ENCODE results near the gene INPP5F.
"Not testable (repeated sequence)": the region's sequence is repeated elsewhere in the genome, so short reads cannot be mapped to it uniquely, and the experiment has no call there.

Gene INPP5F

GRCh38 chr10:119780879-119781480 is 55.1 kb downstream of the INPP5F start:
- DNase-seq: no peak

- DNase-seq: no peak
Observed at GRCh38 chr10:119781498-119781897, 55.6 kb downstream of the INPP5F start.

DNA sequence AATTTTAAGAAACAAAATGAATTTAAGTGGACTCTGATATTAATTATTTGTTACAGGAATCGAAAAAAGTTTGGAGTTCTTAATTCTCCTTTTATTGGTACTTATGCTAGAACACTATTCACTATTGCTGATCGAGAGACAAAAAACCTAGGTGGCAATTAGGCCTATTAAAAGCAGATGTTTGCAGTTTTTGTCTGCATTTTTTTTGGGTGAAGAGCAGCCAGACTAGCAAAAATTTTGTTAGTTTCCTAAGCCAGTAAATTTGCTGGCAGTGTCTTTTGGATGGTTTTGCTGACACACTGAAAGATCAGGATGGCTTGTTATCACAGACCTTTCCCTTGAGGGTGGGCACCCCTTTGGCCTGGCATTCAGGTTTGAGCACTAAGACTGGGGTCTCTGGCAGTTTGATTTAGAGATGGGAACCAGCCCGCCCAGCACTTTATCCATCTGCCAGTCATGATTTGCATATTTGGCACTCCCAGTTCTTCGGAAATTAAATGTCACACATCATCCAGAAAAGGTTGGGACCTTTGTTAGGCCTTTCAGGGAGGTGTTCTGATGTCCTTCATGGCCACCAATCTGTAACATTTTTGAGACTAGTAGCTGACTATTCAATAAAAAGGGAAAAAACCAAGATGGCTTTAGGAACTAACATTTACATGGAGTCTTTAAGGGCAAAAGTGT is 57.3 kb downstream of the INPP5F start:
- no peak for DNase-seq

- DNase-seq: no peak
Observed at GRCh38 chr10:119783665-119784027, 57.8 kb downstream of the INPP5F start.

- DNase-seq: no peak
Observed at GRCh38 chr10:119784340-119785067, 58.7 kb downstream of the INPP5F start.

- DNase-seq: no peak
Observed at GRCh38 chr10:119786117-119786769, 60.4 kb downstream of the INPP5F start.

DNA sequence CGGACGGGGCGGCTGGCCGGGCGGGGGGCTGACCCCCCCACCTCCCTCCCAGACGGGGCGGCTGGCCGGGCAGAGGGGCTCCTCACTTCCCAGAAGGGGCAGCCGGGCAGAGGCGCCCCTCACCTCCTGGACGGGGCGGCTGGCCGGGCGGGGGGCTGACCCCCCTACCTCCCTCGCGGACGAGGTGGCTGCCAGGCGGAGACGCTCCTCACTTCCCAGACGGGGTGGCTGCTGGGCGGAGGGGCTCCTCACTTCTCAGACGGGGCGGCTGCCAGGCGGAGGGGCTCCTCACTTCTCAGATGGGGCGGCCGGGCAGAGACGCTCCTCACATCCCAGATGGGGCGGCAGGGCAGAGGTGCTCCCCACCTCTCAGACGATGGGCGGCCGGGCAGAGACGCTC is 69.3 kb downstream of the INPP5F start:
- not testable (repeated sequence) for DNase-seq

DNA sequence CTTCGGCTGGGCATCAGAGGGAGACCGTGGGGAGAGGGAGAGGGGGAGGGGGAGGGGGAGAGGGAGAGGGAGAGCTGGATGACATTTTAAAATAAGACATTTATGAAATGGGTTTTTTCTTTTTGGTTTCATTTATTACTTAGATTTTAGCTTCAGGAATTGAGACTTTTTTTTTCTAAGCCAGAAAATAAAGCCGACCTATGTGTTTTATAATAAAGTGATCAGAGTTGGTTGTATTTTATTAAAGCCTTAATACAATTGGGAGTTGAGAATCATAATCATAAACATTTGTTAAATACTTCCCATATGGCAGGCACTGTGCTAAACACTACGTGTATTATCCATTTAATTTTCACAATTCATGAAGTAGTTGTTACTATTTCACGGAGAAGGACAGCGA is 70.2 kb downstream of the INPP5F start:
- DNase-seq: no peak

DNA sequence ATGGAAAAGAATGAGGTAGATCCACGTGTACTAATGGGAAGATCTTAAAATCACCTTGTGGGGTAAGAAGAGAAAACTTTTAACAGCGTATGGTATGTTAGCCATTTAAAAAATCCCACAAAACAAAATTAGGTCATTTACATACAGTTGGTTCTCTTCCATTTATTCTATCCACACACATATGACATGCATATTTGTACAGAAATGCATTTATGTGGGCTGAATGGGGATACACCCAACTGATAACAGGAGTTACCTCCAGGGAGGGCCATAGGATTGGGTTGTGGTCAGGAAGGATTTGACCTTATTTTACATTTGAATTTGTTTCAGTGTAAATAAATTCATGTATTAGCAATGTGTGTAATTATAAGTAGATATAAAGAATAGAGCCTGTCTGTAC is 75.3 kb downstream of the INPP5F start:
- DNase-seq: no peak

GRCh38 chr10:119801998-119802538 is 76.2 kb downstream of the INPP5F start:
- DNase-seq: no peak

- DNase-seq: no peak
Observed at GRCh38 chr10:119803264-119803663, 77.4 kb downstream of the INPP5F start.

DNA sequence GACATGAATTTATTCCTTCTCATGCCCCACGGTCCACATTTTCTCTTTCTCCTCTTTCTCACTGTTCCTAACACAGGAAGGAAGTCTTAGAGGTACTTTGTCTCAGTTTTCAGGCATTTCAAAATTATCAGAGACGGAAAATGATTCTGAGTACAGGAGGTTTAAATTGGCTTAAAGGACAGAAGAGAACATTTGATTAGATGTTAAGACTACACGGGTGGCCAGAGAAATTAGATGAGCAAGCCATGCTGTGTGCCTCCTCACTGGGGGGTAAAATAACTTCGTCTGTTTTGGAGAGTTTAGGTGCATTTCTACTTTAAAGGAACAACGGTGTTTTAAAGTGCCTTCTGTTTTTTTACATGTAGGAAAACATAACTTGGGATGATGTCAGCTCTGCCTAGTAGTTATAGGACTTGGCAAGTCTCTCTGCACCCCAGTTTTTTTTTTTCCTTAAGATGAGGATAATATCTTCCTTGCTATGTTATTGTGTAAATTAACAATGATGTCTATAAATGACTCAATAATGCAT is 79.9 kb downstream of the INPP5F start:
- no peak for DNase-seq

- no peak for DNase-seq
Observed at GRCh38 chr10:119806334-119807130, 80.7 kb downstream of the INPP5F start.

- DNase-seq: no peak
Observed at GRCh38 chr10:119807960-119808697, 82.3 kb downstream of the INPP5F start.

GRCh38 chr10:119811122-119811521 is 85.3 kb downstream of the INPP5F start:
- DNase-seq: no peak

DNA sequence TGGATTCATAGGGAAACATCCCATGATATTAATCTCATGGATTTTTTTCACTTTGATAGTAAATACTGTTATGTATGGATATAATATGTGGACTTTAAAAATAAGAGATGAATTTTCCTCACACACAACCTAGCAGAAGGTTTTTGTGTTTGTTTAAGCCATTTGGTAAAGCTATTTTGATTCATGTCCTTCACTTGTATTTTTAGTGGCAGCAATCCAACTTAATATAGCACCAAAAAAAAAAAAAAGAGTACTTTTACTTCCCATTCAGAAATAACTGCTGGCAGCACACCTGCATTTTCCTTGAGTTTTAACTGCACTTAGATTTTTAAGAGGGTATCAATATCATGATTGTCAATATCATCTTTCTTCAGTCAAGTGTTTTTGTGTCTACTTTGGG is 86.8 kb downstream of the INPP5F start:
- no peak for DNase-seq

- DNase-seq: no peak
Observed at GRCh38 chr10:119815671-119816070, 89.8 kb downstream of the INPP5F start.

GRCh38 chr10:119817991-119818888 is 92.4 kb downstream of the INPP5F start:
- no peak for DNase-seq

DNA sequence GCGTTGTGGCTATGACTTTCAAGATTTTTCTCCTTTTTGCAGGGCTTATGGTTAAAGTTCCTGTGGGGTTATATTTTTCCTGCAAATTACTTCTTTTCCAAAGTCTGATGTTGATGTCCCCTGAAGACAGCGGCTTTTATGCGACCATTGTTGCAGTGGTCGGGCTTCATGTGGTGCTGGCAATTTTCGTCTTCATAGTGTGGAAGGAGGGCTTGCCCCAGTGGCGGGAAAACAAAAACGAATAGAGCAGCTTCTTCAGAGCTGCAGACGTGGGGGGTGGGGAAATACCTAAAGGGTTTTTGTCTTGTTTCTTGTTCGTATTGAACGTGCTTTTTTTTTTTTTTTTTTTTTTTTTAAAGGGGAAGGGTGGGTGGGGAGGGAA is 93.0 kb downstream of the INPP5F start:
- DNase-seq: no peak

- no peak for DNase-seq
Observed at GRCh38 chr10:119821182-119821581, 95.3 kb downstream of the INPP5F start.

- DNase-seq: no peak
Observed at GRCh38 chr10:119824299-119824698, 98.4 kb downstream of the INPP5F start.

Measured in stimulated activated CD4-positive, alpha-beta T cell treated with anti-CD3 and anti-CD28 coated beads, Interleukin-2, amount 100 ng/mL, for 48 hours (primary cell).